Measurements from ENCODE around the gene EGLN1.
A peak's percentile ranks its signal among the peaks of the same experiment; 100 is the strongest.
"Not testable (repeated sequence)": the region's sequence is repeated elsewhere in the genome, so short reads cannot be mapped to it uniquely, and the experiment has no call there.

The EGLN1 gene

GRCh38 chr1:231421971-231422797 is at the start of gene EGLN1:
Gene EGLN1 (minus strand): TSS chr1:231422287. CDS start chr1:231421888, 399 bp downstream.
- peak within 1 kb of the TSS; percentile 86 for H3K4me3 ChIP-seq (ENCODE audit: low read depth, low read length)
- TF ChIP-seq CTCF (conservative IDR thresholded peaks at IDR 0.05; ENCODE audit: low read depth, low read length), result peak; percentile 36
- peak; percentile 88 for DNase-seq (ENCODE audit: low read depth)

GRCh38 chr1:231471500-231471899 is 49.4 kb upstream of the EGLN1 start:
- not testable (repeated sequence) for DNase-seq (ENCODE audit: low read depth); H3K4me3 ChIP-seq (ENCODE audit: low read depth, low read length)

- DNase-seq (ENCODE audit: low read depth); H3K4me3 ChIP-seq (ENCODE audit: low read depth, low read length): not testable (repeated sequence)
Observed at GRCh38 chr1:231471027-231471426, 48.9 kb upstream of the EGLN1 start.

GRCh38 chr1:231467986-231468385 is 45.9 kb upstream of the EGLN1 start:
- H3K4me3 ChIP-seq (ENCODE audit: low read depth, low read length), result no peak overlapping the region
- no peak for DNase-seq (ENCODE audit: low read depth)
- no peak for TF ChIP-seq CTCF (conservative IDR thresholded peaks at IDR 0.05; ENCODE audit: low read depth, low read length)

- no peak for DNase-seq (ENCODE audit: low read depth)
- H3K4me3 ChIP-seq (ENCODE audit: low read depth, low read length), result no peak overlapping the region
- no peak for TF ChIP-seq CTCF (conservative IDR thresholded peaks at IDR 0.05; ENCODE audit: low read depth, low read length)
Observed at GRCh38 chr1:231465051-231465450, 43.0 kb upstream of the EGLN1 start.

GRCh38 chr1:231463541-231463940 is 41.5 kb upstream of the EGLN1 start:
- H3K4me3 ChIP-seq (ENCODE audit: low read depth, low read length), result no peak overlapping the region
- no peak for DNase-seq (ENCODE audit: low read depth)
- no peak for TF ChIP-seq CTCF (conservative IDR thresholded peaks at IDR 0.05; ENCODE audit: low read depth, low read length)

- TF ChIP-seq CTCF (conservative IDR thresholded peaks at IDR 0.05; ENCODE audit: low read depth, low read length), result no peak
- peak; percentile 24 for DNase-seq (ENCODE audit: low read depth)
- H3K4me3 ChIP-seq (ENCODE audit: low read depth, low read length), result no peak overlapping the region
Observed at GRCh38 chr1:231460614-231461013, 38.5 kb upstream of the EGLN1 start.

- not testable (repeated sequence) for DNase-seq (ENCODE audit: low read depth); H3K4me3 ChIP-seq (ENCODE audit: low read depth, low read length)
Observed at GRCh38 chr1:231459438-231459837, 37.4 kb upstream of the EGLN1 start.

GRCh38 chr1:231457956-231458355 is 35.9 kb upstream of the EGLN1 start:
- H3K4me3 ChIP-seq (ENCODE audit: low read depth, low read length); DNase-seq (ENCODE audit: low read depth): not testable (repeated sequence)

GRCh38 chr1:231454133-231454532 is 32.0 kb upstream of the EGLN1 start:
- not testable (repeated sequence) for DNase-seq (ENCODE audit: low read depth); H3K4me3 ChIP-seq (ENCODE audit: low read depth, low read length)

All from choroid plexus epithelial cell (primary cell).